B cell (primary cell): Measurements from ENCODE around the gene SCFD2. TPM values are rescaled to one million over a fixed set of nuclear protein-coding genes. Genes with fewer than 3 reads are reported as not detected.

Source experiments
- ATAC-seq: fragments of 200-7000 bp; cut with Tn5 transposase; one replicate; pipeline ENCODE4 v1.10.0; 2021; ENCODE audit warnings: low read depth, mild to moderate bottlenecking, moderate number of reproducible peaks, moderate library complexity
- CTCF ChIA-PET: fragments of 350-600 bp; sonication (Branson Sonifier 250); formaldehyde crosslinking; loops from one replicate; lab custom pipeline; 2021; ENCODE audit warnings: antibody characterized with exemption, inconsistent platforms; lab: Charles Lee
- POLR2A ChIA-PET: fragments of 350-600 bp; sonication (Branson Sonifier 250); formaldehyde crosslinking; loops from one replicate; lab custom pipeline; 2021; ENCODE audit warnings: antibody characterized with exemption; lab: Charles Lee
- DNase-seq: peaks from one replicate; pipeline ENCODE4 v3.0.0; 2013
- H2AFZ ChIP-seq: 2 replicates; pipeline ENCODE4 v1.6.1; 2012; ENCODE audit warnings: mild to moderate bottlenecking, low read depth, low read length; ENCODE audit not compliant: insufficient read depth, poor library complexity, severe bottlenecking
- H3K27ac ChIP-seq, 2 donors: 1 replicate in 1 of 2; 2 replicates in 1 of 2; pipeline ENCODE4 v1.5.1; 2012 to 2013; ENCODE audit warnings: low read length in 2 of 2, mild to moderate bottlenecking in 2 of 2, moderate library complexity in 1 of 2
- H3K27me3 ChIP-seq, 4 experiments: fragments of 200-600 bp in 1 of 4; sonication (generic) in 1 of 4; replicated peaks in 1 of 4; 1 replicate in 2 of 4; 2 replicates in 2 of 4; pipeline versions ENCODE4 v1.6.1 to v1.7.0; 2013 to 2016; ENCODE audit warnings: low read length in 3 of 4, mild to moderate bottlenecking in 2 of 4, mixed read lengths in 1 of 4, moderate library complexity in 1 of 4; ENCODE audit not compliant: insufficient read depth in 4 of 4, control insufficient read depth in 3 of 4; ENCODE audit errors: control extremely low read depth in 1 of 4
- H3K36me3 ChIP-seq, 2 experiments: replicated peaks in 1 of 2; 1 replicate in 1 of 2; 2 replicates in 1 of 2; pipeline versions ENCODE4 v1.6.1 to v1.7.1; 2013; ENCODE audit warnings: low read length in 1 of 2; ENCODE audit not compliant: insufficient read depth in 2 of 2, control insufficient read depth in 1 of 2; ENCODE audit errors: control extremely low read depth in 1 of 2, extremely low read depth in 1 of 2
- H3K4me1 ChIP-seq, 2 donors: fragments of 200-600 bp in 1 of 2; sonication (generic) in 1 of 2; 1 replicate in 1 of 2; 2 replicates in 1 of 2; pipeline versions ENCODE4 v1.5.1 to v1.6.1; 2013 to 2017; ENCODE audit warnings: low read length in 2 of 2; ENCODE audit not compliant: control insufficient read depth in 2 of 2, insufficient read depth in 2 of 2
- H3K4me2 ChIP-seq: replicated peaks from 2 replicates; pipeline ENCODE3; 2012; ENCODE audit warnings: mild to moderate bottlenecking, low read depth, low read length; ENCODE audit not compliant: poor library complexity, severe bottlenecking
- H3K4me3 ChIP-seq, 5 experiments: fragments of 200-600 bp in 1 of 5; sonication (generic) in 1 of 5; 1 replicate in 3 of 5; 2 replicates in 2 of 5; pipeline versions ENCODE4 v1.5.1 to v1.7.0; 2011 to 2016; ENCODE audit warnings: low read length in 4 of 5, mild to moderate bottlenecking in 4 of 5, low read depth in 2 of 5, control low read depth in 1 of 5, moderate library complexity in 1 of 5; ENCODE audit not compliant: insufficient read depth in 1 of 5; ENCODE audit errors: control extremely low read depth in 1 of 5, extremely low read depth in 1 of 5
- H3K79me2 ChIP-seq: fragments of 200-600 bp; sonication (generic); one replicate; pipeline ENCODE4 v1.6.0; 2016; ENCODE audit warnings: low read length; ENCODE audit not compliant: control insufficient read depth, insufficient read depth
- H3K9ac ChIP-seq: fragments of 200-600 bp; sonication (generic); 2 replicates; pipeline ENCODE4 v1.6.1; 2017; ENCODE audit warnings: mild to moderate bottlenecking, low read length, moderate library complexity
- H3K9me3 ChIP-seq, 3 donors: one replicate each; pipeline versions ENCODE4 v1.6.1 to v1.7.1; 2013; ENCODE audit warnings: low read length in 2 of 3; ENCODE audit not compliant: control insufficient read depth in 2 of 3, insufficient read depth in 1 of 3; ENCODE audit errors: control extremely low read depth in 1 of 3
- H4K20me1 ChIP-seq: 2 replicates; pipeline ENCODE4 v1.6.0; 2012; ENCODE audit warnings: mild to moderate bottlenecking, low read length; ENCODE audit not compliant: insufficient read depth, control insufficient read depth, poor library complexity, severe bottlenecking
- H3K27ac Mint-ChIP-seq: one replicate; pipeline ENCODE4 v1.8.0; 2021; ENCODE audit warnings: mixed read lengths
- H3K27me3 Mint-ChIP-seq: one replicate; pipeline ENCODE4 v1.8.0; 2021; ENCODE audit warnings: mixed read lengths
- H3K4me1 Mint-ChIP-seq: one replicate; pipeline ENCODE4 v1.8.0; 2021; ENCODE audit warnings: mixed read lengths
- H3K4me3 Mint-ChIP-seq: one replicate; pipeline ENCODE4 v1.8.0; 2021; ENCODE audit warnings: mixed read lengths
- H3K9me3 Mint-ChIP-seq: one replicate; pipeline ENCODE4 v1.8.0; 2022; ENCODE audit warnings: mixed read lengths; ENCODE audit not compliant: insufficient read depth
- EZH2 ChIP-seq: IDR thresholded peaks from 2 replicates; pipeline ENCODE4 v1.6.1; 2012; ENCODE audit warnings: borderline replicate concordance, low read depth, mild to moderate bottlenecking, moderate library complexity, low read length; ENCODE audit not compliant: insufficient read depth, poor library complexity, severe bottlenecking
- WGBS: methylation state at CpG from one replicate; pipeline ENCODE4 v1.1.5; 2013; ENCODE audit warnings: missing lambda C conversion rate; ENCODE audit not compliant: insufficient coverage; 5-methylcytosine and 5-hydroxymethylcytosine counted together
- intact Hi-C: fragments of 100-400 bp; cut with micrococcal nuclease; formaldehyde crosslinking; loops from one replicate; pipeline ENCODE4 v1.10.0; 2022
- polyA plus RNA-seq: library from polyadenylated mRNA; depleted of rRNA; stranded (reverse); fragments of >200 nt; gene quantifications from 2 replicates; pipeline ENCODE4 v1.2.3, GENCODE V29; 2012
- total RNA-seq, 2 donors: library from RNA; stranded (reverse); fragments of 120-200 nt in 1 of 2; gene quantifications; 1 replicate in 1 of 2; 2 replicates in 1 of 2; pipeline versions ENCODE4 v1.2.3 to v1.2.4, GENCODE V29; 2013 to 2022
- TF ChIP-seq, protein P1 (sequence below): fragments of 200-600 bp; IDR thresholded peaks from one replicate; pipeline ENCODE4 v1.8.0; 2022; ENCODE audit warnings: antibody characterized with exemption, mild to moderate bottlenecking

Gene SCFD2
- total and polyA plus RNA-seq, 2 donors (not counting 1 experiment from before 2014, with no cell fraction given): 12.8 to 20.4 TPM

DNA sequence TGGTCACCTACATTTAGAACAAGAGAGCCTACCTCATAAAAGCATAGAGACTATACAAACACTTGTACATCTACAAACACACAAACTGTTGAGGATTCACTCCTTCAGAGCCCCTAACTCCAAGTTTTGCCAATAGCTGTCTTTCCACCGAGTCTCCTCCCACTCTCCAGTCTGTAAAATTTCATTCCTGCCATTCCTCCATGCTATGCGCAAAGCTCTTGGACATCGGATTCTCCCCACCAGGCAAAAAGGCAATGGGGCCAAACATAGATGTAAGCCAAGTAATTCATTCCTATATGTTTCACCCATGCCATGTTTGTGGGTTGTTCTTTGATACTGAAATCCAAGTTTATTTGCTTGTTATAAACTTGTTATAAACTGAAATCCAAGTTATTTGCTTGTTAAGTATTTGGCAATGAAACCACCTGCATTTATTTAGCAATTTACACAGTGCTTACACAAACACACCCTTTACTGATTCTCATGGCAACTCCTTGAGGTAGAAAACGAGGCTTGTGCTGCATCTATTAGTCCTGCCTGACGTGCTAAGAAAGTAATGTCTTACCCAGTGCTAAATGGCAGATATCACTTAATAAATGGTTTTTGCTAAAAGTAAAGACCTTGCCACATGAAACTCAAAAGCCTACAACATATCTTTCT, 91.1 kb downstream of the SCFD2 start:
- Histone ChIP-seq H2AFZ (no peak overlapping the region), H3K27ac (no peak overlapping the region), H3K4me2 (no peak overlapping the region), H4K20me1 (no peaks in the 10 kb centered on the region), H3K79me2 (no peaks in the 10 kb centered on the region), H3K9ac (no peak overlapping the region), H3K4me1 (no peaks in the 10 kb centered on the region), H3K36me3 (no peaks in the 10 kb centered on the region), H3K27me3 (no peaks in the 10 kb centered on the region), H3K9me3 (peaks cover 1 to 6% (median 4%) of the 10 kb centered on the region in 3 donors), H3K4me3 (no peak overlapping the region)
- no peaks in the 10 kb centered on the region for H3K27me3 Mint-ChIP-seq
- TF ChIP-seq, protein P1, sequence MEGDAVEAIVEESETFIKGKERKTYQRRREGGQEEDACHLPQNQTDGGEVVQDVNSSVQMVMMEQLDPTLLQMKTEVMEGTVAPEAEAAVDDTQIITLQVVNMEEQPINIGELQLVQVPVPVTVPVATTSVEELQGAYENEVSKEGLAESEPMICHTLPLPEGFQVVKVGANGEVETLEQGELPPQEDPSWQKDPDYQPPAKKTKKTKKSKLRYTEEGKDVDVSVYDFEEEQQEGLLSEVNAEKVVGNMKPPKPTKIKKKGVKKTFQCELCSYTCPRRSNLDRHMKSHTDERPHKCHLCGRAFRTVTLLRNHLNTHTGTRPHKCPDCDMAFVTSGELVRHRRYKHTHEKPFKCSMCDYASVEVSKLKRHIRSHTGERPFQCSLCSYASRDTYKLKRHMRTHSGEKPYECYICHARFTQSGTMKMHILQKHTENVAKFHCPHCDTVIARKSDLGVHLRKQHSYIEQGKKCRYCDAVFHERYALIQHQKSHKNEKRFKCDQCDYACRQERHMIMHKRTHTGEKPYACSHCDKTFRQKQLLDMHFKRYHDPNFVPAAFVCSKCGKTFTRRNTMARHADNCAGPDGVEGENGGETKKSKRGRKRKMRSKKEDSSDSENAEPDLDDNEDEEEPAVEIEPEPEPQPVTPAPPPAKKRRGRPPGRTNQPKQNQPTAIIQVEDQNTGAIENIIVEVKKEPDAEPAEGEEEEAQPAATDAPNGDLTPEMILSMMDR: no peak
- no peak overlapping the region for H3K27ac Mint-ChIP-seq
- H3K4me1 Mint-ChIP-seq: no peaks in the 10 kb centered on the region
- ChIA-PET CTCF (no interaction called here), POLR2A (no interaction called here)
- no peak for DNase-seq
- intact Hi-C loops: no loop called here
- 100% methylated on average over 1 of the region's 5 CpGs for WGBS
- no peak for ATAC-seq
- H3K9me3 Mint-ChIP-seq: no peaks in the 10 kb centered on the region
- no peak overlapping the region for H3K4me3 Mint-ChIP-seq

DNA sequence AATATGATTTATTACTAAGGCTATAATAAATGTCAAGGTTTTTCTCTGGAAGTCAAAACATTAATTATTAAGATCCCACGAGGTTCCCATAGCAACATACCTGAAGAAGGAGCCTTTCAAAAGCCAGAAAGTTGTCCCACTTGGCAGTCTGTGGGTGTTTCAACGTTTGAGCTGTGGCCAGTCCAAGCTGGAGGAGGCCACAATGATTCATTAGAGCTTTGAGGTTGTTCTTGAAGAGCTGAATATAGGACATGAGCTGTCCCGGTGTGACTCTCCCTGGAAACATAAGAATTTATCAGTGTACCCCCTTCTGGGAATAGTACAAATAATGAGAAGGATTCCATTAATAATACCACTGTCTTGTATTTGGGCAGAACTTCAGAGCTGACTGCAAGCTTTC, 92.1 kb downstream of the SCFD2 start:
- ChIA-PET CTCF (no interaction called here), POLR2A (no interaction called here)
- H3K9ac ChIP-seq: no peak overlapping the region
- H4K20me1 ChIP-seq: no peaks in the 10 kb centered on the region
- peaks cover 0 to 1% of the 10 kb centered on the region in 2 experiments for H3K36me3 ChIP-seq
- DNase-seq (no peak), ATAC-seq (no peak)
- peaks cover under 1% of the 10 kb centered on the region for H3K79me2 ChIP-seq
- no peak overlapping the region for H3K27ac Mint-ChIP-seq
- H3K27ac ChIP-seq: no peak overlapping the region
- H3K27me3 Mint-ChIP-seq: no peaks in the 10 kb centered on the region
- no peaks in the 10 kb centered on the region for H3K4me1 Mint-ChIP-seq
- no peak overlapping the region for H3K4me2 ChIP-seq
- intact Hi-C loops: no loop called here
- peaks cover 0 to 6% (median 0%) of the 10 kb centered on the region in 3 donors for H3K9me3 ChIP-seq
- no peaks in the 10 kb centered on the region for H3K9me3 Mint-ChIP-seq
- WGBS: 100% methylated on average over 1 of the region's 3 CpGs
- H3K27me3 ChIP-seq: no peaks in the 10 kb centered on the region
- H3K4me3 ChIP-seq: no peak overlapping the region
- TF ChIP-seq EZH2: no peak
- TF ChIP-seq, protein P1: no peak
- no peak overlapping the region for H3K4me3 Mint-ChIP-seq
- H2AFZ ChIP-seq: no peak overlapping the region
- no peaks in the 10 kb centered on the region for H3K4me1 ChIP-seq
